Small intestine (tissue), 16 donors: ENCODE results near the gene OR10J4. TPM values are rescaled to one million over a fixed set of nuclear protein-coding genes. Genes with fewer than 3 reads are reported as not detected.

Experiments
- DNase-seq, 2 donors: peaks; one replicate each; pipeline versions ENCODE4 v3.0.0 to v3.0.0-alpha.2; 2013
- FAIRE-seq: peaks from 2 replicates; lab custom pipeline; 2012; peaks lifted over from hg19 to GRCh38; lab: Jason Lieb, UNC
- H3K27ac ChIP-seq, 3 donors: one replicate each; pipeline ENCODE4 v1.5.1; 2013; ENCODE audit warnings: low read length in 2 of 3, mild to moderate bottlenecking in 2 of 3, control low read depth in 1 of 3, inconsistent platforms in 1 of 3, low read depth in 1 of 3, moderate library complexity in 1 of 3
- H3K27me3 ChIP-seq, 3 donors: one replicate each; pipeline ENCODE4 v1.6.1; 2013; ENCODE audit warnings: low read length in 3 of 3, inconsistent platforms in 1 of 3; ENCODE audit not compliant: control insufficient read depth in 3 of 3, insufficient read depth in 3 of 3
- H3K36me3 ChIP-seq, 3 donors: one replicate each; pipeline ENCODE4 v1.6.1; 2013; ENCODE audit warnings: low read length in 3 of 3, inconsistent platforms in 1 of 3, low read depth in 1 of 3, mild to moderate bottlenecking in 1 of 3, moderate library complexity in 1 of 3; ENCODE audit not compliant: control insufficient read depth in 3 of 3, insufficient read depth in 2 of 3
- H3K4me1 ChIP-seq, 3 donors: one replicate each; pipeline ENCODE4 v1.6.1; 2013; ENCODE audit warnings: low read length in 2 of 3, inconsistent platforms in 1 of 3, low read depth in 1 of 3, mild to moderate bottlenecking in 1 of 3, moderate library complexity in 1 of 3; ENCODE audit not compliant: control insufficient read depth in 3 of 3, insufficient read depth in 2 of 3
- H3K4me3 ChIP-seq, 3 donors: one replicate each; pipeline ENCODE4 v1.5.1; 2013; ENCODE audit warnings: low read length in 3 of 3, control low read depth in 1 of 3, inconsistent platforms in 1 of 3, low read depth in 1 of 3, mild to moderate bottlenecking in 1 of 3, moderate library complexity in 1 of 3
- H3K9me3 ChIP-seq, 2 donors: one replicate each; pipeline ENCODE4 v1.6.1; 2013; ENCODE audit warnings: low read depth in 1 of 2, low read length in 1 of 2; ENCODE audit not compliant: control insufficient read depth in 2 of 2, insufficient read depth in 1 of 2
- WGBS, 3 donors: extraction: QIAGEN DNeasy Blood & Tissue Kit; methylation state at CpG; one replicate each; pipeline ENCODE4 v1.1.7; 2013; 5-methylcytosine and 5-hydroxymethylcytosine counted together
- long read RNA-seq, 10 donors: transcript quantifications; one replicate each; lab custom pipeline, GENCODE V29; 2026
- polyA plus RNA-seq, 4 donors: library from polyadenylated mRNA; stranded (reverse) in 3 of 4; unstranded in 1 of 4; fragments of 200-250 nt in 3 of 4; fragments of 120-200 nt in 1 of 4; gene quantifications; one replicate each; pipeline versions ENCODE4 v1.2.1 to v1.2.3, GENCODE V29; 2013
- donor health status: healthy with polysubstance abuse.
- donor health status: control.
- donor health status: control.
- donor health status: Bipolar disorder and iron deficiency.
- donor health status: healthy.

The OR10J4 gene
- polyA plus RNA-seq = not detected
- long read RNA-seq, donor 1 = 0 reads
- long read RNA-seq, donor 2 = 0 reads
- long read RNA-seq, donor 3 = 0 reads
- long read RNA-seq, donor 4 = 0 reads
- long read RNA-seq, donor 5 = 0 reads
- long read RNA-seq, donor 6 = 0 reads
- long read RNA-seq, donor 7 = 0 reads
- long read RNA-seq, donor 8 = 0 reads
- long read RNA-seq, donor 9 = 0 reads
- long read RNA-seq, donor 10 = 0 reads

DNA sequence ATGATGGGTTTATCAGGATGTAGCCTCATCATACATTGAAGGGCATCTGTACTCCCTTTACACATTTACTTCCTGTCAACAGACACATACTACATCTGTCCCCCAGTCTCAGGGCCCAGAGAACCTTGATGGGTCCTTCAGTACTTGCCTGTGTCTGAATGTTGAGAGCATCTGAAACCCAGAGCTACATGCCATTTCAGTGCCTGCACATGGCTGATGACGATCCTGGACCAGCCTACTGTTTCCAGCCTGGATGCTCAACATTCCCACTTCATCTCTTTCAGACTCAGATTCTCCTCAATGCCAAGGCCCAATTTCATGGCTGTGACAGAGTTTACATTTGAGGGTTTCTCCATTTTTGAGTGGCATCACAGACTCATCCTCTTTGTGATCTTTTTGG, at the start of gene OR10J4:
TSS of gene OR10J4 (plus strand) at position 301 of the 400 bp plus-strand sequence.
- FAIRE-seq = no peak
- Histone ChIP-seq H3K4me1 (peaks cover 0 to 17% (median 0%) of the 10 kb centered on the region in 3 donors), H3K4me3 (no peak within 1 kb of the TSS), H3K9me3 (no peaks in the 10 kb centered on the region), H3K36me3 (no peaks in the 10 kb centered on the region), H3K27ac (no peak within 1 kb of the TSS), H3K27me3 (no peaks in the 10 kb centered on the region)
- WGBS, 3 donors = 89 to 93% (median 89%) methylated on average over 1 of the region's 1 CpG
- no peak for DNase-seq

DNA sequence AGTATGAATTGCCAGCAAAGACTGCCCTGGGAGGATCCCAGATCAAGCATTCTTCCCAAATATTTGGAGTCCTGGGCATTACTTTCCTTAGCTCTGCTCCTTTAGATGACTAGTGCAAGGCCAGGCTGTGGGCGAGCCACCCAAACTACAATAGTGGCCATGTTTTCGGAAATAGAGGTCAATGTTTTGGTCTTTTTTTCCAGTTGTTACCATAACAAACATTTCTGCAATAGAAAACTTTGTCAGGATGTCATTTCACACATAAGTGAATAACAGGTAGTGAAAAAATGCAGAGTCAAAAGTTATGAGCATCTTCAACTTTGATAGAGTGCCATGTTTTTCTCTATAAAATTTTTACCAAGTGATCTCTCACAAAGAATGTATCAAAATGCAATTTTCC, 25.2 kb upstream of the OR10J4 start:
- H3K27me3 ChIP-seq = no peaks in the 10 kb centered on the region
- no peak for DNase-seq
- no peaks in the 10 kb centered on the region for H3K4me1 ChIP-seq
- no peaks in the 10 kb centered on the region for H3K36me3 ChIP-seq
- WGBS, 3 donors = 84 to 91% (median 85%) methylated on average over 2 of the region's 2 CpGs
- H3K9me3 ChIP-seq = no peaks in the 10 kb centered on the region
- H3K27ac ChIP-seq = no peak overlapping the region
- FAIRE-seq = no peak
- H3K4me3 ChIP-seq = no peak overlapping the region

DNA sequence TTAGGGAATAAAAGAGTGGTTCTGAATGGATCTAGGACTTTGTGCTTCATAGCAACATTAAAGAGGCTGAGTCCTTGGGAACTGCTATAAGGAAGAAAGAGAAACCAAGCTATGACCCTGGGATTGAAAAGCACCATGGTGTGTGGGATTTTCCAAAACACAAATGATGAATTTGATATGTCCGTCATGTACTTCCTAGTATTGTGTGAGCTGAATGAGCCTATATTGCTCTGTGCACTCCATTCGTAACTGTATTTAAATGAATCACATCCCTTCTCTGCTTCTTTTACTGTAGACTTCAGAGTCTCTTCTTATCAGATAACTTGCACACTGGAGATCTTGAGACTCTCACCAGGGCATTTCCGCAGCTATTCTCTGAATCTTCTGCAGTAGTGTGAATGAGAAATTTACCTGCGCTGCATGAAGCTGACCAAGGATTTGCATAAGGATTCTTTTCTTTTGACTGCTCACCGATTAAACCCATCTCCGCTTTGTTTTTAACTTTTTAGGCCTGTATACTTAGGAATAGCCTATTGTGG, 23.1 kb upstream of the OR10J4 start:
- H3K27ac ChIP-seq = no peak overlapping the region
- DNase-seq (no peak), FAIRE-seq (no peak)
- H3K36me3 ChIP-seq = no peaks in the 10 kb centered on the region
- WGBS, 3 donors = 79 to 86% (median 83%) methylated on average over 6 of the region's 6 CpGs
- H3K27me3 ChIP-seq = no peaks in the 10 kb centered on the region
- no peak overlapping the region for H3K4me3 ChIP-seq
- no peaks in the 10 kb centered on the region for H3K9me3 ChIP-seq
- H3K4me1 ChIP-seq = no peaks in the 10 kb centered on the region

GRCh38 chr1:159421821-159422220, 10.2 kb upstream of the OR10J4 start:
- Histone ChIP-seq H3K9me3 (peaks cover 0 to 24% of the 10 kb centered on the region in 2 donors), H3K4me3 (no peak overlapping the region), H3K4me1 (no peaks in the 10 kb centered on the region), H3K36me3 (no peaks in the 10 kb centered on the region), H3K27me3 (no peaks in the 10 kb centered on the region), H3K27ac (no peak overlapping the region)
- no peak for FAIRE-seq
- 82 to 90% (median 85%) methylated on average over 8 of the region's 8 CpGs for WGBS, 3 donors
- DNase-seq = no peak

GRCh38 chr1:159428536-159428935, 3.5 kb upstream of the OR10J4 start:
- FAIRE-seq = peak; percentile 51
- H3K27ac ChIP-seq = peak overlapping the region in 1 of 3 donors; percentile 87
- no peaks in the 10 kb centered on the region for H3K27me3 ChIP-seq
- peaks cover 0 to 17% (median 0%) of the 10 kb centered on the region in 3 donors for H3K4me1 ChIP-seq
- no peaks in the 10 kb centered on the region for H3K9me3 ChIP-seq
- DNase-seq = peak; percentile 82 to 83
- no peak overlapping the region for H3K4me3 ChIP-seq
- WGBS, 3 donors = 3 to 43% (median 21%) methylated on average over 3 of the region's 3 CpGs
- H3K36me3 ChIP-seq = no peaks in the 10 kb centered on the region

DNA sequence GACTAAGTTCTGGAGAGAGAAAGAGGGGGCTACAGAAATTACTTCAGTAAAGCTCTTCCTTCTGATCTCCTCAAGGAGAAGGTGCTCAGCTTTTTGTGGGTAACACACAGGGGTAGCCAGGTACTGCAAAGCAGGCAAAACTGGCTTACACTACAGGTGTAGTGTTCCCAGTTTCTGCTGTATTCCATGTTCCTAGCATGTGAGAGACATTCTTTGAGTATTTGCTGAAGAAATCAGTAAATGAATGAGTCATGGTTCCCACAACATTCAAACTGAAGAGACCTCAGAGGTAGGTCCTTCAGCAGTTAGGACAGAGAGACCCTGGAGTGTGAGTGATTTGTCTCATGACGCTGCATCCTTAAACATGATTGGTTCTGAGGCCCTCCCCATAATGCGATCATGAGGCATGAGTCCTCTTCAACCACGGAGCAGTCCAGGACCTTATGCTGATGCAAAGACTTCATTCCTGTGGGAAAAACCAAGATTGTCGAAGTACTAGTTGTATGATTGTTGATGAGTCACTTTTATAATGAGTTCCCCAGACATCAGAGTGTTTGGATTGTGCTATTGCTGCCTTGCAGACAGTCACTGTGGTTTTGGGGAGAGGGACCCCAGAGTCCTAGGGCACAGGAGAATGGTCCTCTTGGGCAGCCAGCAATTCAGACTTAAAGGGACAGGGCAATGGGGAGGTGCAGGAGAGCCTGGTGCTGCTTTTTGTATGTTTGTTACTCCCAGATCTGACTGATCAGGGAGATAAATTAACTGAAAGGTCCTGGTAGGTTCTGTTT, 2.7 kb upstream of the OR10J4 start:
- peaks cover 0 to 17% (median 0%) of the 10 kb centered on the region in 3 donors for H3K4me1 ChIP-seq
- DNase-seq (peak in 1 of 2 donors; percentile 48), FAIRE-seq (no peak)
- 75 to 82% (median 79%) methylated on average over 4 of the region's 4 CpGs for WGBS, 3 donors
- H3K27ac ChIP-seq = peak overlapping the region in 1 of 3 donors; percentile 87
- no peaks in the 10 kb centered on the region for H3K27me3 ChIP-seq
- no peaks in the 10 kb centered on the region for H3K36me3 ChIP-seq
- no peaks in the 10 kb centered on the region for H3K9me3 ChIP-seq
- no peak overlapping the region for H3K4me3 ChIP-seq

DNA sequence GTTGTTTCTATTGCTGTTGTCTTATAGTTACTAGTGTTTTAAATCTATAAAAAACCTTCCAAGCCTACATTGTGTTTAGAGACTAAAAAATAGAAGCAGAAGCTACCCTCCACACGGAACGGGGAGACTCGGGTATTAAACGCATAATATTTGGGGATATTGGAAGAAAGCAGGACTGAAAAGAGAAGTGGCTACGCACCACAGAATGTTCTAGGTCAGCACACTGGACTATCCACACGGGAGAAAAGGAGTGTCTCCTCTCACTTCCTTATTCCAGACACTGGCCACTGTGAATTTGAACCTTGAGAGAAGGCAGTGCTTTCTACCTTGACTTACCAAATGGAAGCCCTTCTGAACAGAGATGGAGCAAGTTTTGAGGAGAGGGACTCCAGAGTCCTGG, 1.0 kb upstream of the OR10J4 start:
- H3K36me3 ChIP-seq = no peaks in the 10 kb centered on the region
- H3K4me1 ChIP-seq = peaks cover 0 to 17% (median 0%) of the 10 kb centered on the region in 3 donors
- H3K9me3 ChIP-seq = no peaks in the 10 kb centered on the region
- H3K27me3 ChIP-seq = no peaks in the 10 kb centered on the region
- H3K27ac ChIP-seq = no peak overlapping the region
- no peak overlapping the region for H3K4me3 ChIP-seq
- 83 to 93% (median 83%) methylated on average over 6 of the region's 6 CpGs for WGBS, 3 donors
- no peak for DNase-seq
- no peak for FAIRE-seq

- Histone ChIP-seq H3K27me3 (no peaks in the 10 kb centered on the region), H3K4me3 (no peak overlapping the region), H3K4me1 (peaks cover 0 to 12% (median 0%) of the 10 kb centered on the region in 3 donors), H3K9me3 (no peaks in the 10 kb centered on the region), H3K27ac (no peak overlapping the region), H3K36me3 (no peaks in the 10 kb centered on the region)
- WGBS, 3 donors = 66 to 80% (median 69%) methylated on average over 4 of the region's 4 CpGs
- DNase-seq (no peak), FAIRE-seq (no peak)
These were observed 4.5 kb downstream of the OR10J4 start for GRCh38 chr1:159436469-159436868.
